Right lung (tissue), 5 donors: ENCODE results near the gene IPCEF1. TPM values are rescaled to one million over a fixed set of nuclear protein-coding genes. Genes with fewer than 3 reads are reported as not detected.

ENCODE experiments used
- DNase-seq, 2 donors: peaks; one replicate each; pipeline ENCODE4 v3.0.0-alpha.2; 2013
- polyA plus RNA-seq, 5 donors: library from polyadenylated mRNA; unstranded; fragments of 120-200 nt; gene quantifications; one replicate each; pipeline versions ENCODE4 v1.2.1 to v1.2.3, GENCODE V29; 2013; ENCODE audit warnings: inconsistent platforms in 1 of 5, low replicate concordance in 1 of 5; ENCODE audit not compliant: insufficient read length in 5 of 5, insufficient read depth in 1 of 5

The IPCEF1 gene
- polyA plus RNA-seq, 5 donors: 3.4 to 6.8 (median 4.3) TPM

DNA sequence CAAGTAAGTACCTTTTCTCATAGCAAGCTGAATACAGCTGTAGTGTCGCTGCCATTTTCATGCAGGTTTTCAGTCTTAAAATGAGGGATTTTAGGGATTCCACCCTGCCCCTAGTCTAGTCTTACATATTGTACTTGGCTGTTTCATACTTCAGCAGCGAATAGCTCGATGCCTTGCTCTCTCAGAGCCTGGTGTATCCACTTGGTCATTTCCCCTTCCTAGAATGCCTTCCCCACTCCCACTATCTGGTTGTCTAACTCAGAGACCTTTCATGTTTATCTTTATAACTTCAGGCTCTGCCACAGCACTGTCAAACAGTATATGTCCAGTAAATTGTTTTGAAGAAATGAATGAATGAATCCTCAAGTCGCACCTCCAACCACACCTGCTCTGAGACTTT is 21.1 kb upstream of the IPCEF1 start:
- DNase-seq: no peak

DNA sequence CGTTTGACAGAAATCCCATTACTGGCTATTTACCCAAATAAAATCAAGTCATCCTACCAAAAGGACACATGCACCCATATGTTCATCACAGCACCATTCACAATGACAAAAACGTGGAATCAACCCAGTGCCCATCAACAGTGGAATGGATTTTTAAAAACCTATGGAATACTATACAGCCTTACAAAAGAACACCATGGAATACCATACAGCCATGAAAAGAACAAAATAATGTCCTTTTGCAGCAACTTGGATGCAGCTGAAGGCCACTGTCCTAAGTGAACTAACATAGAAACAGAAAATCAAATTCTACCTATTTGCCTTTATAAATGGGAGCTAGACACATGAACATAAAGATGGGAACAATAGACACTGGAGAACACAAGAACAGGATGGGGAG is 17.4 kb upstream of the IPCEF1 start:
- DNase-seq: no peak

DNA sequence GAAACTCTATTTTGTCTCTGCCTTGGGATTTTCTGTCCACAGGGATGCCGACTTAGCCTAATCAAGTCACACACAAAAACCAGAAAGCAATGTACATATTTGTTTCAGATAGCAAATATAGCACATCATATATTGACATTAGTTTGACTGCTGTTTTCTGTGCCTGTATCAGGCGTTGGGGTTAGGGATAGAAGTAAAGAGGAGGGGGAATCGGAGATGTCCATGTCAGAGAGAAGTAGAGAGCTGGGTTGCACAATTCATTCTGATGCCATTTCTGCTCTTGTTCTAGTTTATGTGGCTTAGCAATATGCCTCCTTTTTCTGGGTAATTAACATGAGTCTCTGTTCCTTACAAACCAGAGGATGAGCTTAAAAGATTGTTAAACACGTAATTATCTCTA is 14.7 kb upstream of the IPCEF1 start:
- DNase-seq: peak in 1 of 2 donors; percentile 28

DNA sequence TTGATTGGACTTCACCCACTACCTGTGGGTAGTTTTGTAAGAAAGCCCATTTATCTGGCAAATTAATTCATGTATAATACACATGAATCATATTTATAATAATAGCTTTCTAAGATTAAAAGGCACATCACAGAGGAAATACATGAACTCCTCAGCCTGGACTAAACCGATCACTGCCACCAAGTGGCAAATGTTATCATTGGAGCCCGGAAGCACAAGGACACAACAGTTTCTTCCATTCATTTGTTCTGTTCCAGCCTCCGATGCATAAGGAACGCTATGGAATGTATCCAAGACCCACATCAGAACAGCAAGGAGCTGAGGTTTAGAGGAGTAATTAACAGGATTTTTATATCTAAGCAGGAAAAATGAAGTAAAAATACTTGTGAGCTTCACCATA is 13.9 kb upstream of the IPCEF1 start:
- peak in 1 of 2 donors; percentile 35 for DNase-seq

DNA sequence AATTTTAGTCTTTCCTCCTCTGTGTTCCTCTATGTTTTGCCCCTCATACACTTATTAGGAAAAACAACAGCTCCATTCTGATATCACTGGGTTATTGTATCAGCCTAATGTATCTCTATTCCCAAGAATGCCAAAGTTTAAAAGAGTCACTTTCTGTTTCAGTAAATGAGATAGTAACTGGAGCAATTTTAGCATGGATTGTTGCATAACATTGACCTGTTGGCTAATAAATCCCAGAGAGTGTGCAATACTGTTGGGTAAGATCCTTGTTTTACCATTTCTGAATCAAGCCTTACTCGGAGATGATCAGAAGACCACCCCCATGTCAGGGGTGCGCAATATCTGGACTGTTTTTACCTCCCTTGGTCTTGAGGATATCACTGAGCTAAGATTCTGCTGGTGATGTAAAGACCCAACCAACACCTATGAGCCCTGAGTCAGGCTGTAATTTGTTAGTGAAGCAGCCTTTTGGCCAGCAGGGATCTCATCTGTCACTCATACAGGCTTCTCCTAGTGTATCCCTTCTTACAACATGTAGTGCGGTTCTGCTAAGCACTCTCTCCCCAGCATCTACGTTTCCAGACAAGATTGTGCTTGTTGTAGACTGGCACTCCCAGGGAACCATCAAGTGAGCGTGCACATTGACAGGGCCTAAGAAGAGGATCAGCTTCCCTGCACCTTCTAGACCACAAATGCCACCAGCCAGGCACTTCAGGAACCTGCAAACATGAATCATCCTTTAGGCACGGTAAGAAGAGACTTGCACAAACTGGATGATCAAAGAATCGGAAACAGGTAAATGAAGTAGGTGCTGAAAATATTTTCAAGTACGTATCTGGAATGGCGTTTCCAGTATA is 11.5 kb upstream of the IPCEF1 start:
- DNase-seq: no peak

DNA sequence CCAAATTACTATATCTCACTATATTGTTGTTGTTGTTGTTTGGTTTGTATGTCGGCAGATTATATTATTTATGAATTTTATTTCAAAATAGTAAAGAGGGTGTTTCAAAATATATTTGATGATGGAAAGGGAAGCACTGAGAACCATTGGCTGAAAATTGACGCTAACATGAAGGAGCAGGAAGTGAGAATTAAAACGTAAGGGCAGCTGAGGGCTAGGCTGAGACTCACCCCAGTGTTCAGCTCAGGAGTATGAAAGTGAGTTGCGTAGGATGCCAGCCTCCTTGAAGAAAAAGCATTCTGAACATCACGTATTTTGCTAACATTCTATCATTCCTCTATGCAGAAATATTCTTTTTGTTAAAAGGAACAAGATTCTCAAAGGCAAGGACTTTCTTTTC is 10.7 kb upstream of the IPCEF1 start:
- no peak for DNase-seq

DNA sequence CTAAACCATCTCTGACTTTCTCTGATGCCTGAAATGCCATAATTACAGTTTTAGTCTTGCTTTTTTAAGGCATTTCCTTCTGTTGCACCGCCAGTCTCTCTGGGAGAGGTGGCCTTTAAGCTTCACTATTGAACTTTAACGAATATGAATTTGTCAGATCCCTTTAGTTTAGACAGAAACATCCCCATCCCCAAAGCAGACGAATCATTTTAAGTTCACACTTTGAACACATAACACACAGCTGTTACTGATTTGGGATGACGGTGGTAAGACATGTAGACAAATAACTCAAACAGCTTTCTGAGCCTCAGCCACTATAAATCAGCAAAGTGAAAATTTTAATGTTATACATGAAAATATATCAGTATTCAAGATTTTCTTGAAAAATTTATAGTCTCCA is 7.2 kb upstream of the IPCEF1 start:
- no peak for DNase-seq

DNA sequence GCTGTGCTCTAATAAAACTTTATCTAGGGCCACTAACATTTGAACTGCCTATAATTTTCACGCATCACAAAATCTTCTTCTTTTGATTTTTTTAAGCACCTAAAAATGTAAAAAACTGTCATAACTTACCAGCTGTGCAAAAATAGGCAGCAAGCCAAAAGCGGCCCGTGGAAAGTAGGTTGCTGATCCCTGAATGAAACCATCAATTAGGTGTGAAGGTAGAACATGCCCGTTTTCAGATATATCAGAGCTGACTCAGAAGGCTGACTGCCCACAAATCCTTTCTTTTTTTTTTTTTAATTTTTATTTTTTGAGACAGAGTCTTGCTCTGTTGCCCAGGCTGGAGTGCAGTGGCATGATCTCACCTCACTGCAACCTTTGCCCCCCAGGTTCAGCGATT is 4.9 kb upstream of the IPCEF1 start:
- no peak for DNase-seq

DNA sequence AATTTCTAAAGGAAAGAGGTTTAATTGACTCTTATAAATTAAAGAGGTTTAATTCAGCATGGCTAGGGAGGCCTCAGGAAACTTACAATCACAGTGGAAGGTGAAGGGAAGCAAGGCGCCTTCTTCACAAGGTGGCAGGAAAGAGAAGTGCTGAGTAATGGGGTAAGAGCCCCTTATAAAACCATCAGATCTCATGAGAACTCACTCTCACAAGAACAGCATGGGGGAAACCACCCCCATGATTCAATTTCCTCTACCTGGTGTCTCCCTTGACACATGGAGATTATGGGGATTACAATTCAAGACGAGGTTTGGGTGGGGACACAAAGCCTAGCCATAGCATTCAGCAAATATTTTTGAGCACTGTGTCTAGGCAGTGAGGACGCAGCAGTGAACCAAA is 3.9 kb upstream of the IPCEF1 start:
- DNase-seq: no peak

DNA sequence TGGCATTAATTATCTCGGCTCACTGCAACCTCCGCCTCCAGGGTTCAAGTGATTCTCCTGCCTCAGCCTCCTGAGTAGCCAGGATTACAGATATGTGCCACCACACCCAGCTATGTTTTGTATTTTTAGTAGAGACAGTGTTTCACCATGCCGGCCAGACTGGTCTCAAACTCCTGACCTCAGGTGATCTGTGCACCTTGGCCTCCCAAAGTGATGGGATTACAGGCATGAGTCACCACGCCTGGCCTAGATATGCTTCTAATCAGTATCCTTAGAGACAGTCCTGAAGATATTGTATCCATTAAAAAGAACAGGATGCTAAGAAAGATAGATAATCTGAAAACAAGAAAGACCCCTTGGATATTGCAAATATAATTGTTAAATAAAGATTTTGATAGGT is 3.1 kb upstream of the IPCEF1 start:
- DNase-seq: no peak

DNA sequence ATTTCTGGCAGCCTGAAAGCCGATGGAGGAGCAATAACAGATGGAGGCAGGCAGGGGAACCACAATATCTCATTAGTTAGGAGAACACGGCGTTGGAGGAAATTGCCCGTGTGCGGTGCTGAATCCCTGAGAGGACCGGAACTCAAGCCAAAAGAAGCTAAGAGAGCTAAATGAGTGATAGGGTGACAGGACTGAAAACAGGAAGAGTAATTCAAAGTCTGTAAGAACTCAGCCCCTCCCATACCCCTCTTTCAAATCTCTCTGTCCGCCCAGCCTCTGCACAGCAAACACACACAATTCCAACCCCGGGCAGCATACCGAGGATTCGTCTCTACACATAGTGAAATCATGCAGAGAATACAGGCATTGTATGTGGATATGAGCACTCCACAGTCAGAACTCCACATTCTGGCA is 2.6 kb upstream of the IPCEF1 start:
- DNase-seq: peak; percentile 80 to 81

DNA sequence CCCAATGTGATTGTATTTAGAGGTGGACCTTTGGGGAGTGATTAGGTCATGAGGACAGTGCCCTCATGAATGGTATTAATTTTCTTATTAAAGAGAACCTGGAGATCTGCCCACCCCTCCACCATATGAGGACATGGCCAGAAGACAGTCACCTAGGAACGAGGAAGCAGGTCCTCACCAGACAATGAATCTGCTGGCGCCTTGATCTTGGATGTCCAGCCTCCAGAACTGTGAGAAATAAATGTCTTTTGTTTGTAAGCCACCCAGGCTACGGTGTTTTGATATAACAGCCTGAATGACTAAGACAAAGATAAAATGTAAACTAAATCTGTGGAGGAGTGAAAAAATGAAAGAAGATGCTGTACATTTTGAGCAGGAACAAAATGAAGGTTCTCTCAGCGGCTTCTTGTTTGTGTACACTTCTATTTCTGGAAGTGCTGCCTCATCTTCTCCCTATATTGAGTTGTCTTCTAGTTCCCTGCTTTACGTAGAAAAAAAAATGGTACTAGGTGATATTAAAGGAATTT is 1.5 kb upstream of the IPCEF1 start:
- no peak for DNase-seq

DNA sequence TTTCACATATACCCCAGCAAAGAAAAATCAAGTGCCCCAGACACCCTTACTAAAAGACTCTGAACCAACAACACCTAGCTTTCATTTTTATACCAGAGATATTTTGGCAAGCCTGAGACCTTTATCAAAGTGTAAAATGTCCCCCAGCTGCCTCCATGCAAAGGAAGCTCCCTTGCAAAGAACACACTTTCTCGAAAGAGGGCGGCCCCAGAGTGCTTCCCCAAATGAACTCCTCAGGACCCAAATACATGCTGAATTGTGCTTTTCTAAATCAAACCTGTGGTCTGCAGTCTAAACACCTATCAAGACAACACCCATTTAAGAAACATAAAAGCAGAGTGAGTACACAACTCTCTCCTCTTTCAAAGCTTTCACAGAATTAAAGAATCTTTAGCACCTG is 490 bp downstream of the IPCEF1 start:
- DNase-seq: no peak

DNA sequence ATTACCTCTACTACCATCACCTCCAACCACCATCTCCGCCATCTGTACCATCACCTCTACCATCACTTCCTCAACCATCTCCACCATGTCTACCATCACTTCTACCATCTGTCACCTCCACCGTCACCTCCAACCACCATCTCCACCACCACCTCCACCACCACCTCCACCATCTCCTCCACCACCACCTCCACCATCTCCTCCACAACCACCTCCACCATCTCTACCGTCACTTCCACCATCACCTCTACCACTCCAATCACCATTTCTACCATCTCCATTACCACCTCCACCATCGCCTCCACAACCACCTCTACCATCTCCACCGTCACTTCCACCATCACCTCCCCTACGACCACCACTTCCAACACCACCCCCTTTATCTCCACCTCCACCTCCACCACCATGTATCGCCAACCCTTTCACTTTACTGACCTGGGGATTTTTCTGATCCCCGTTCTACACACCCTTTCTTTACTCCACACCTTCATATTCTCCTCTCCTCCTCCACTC is 2.3 kb downstream of the IPCEF1 start:
- no peak for DNase-seq

DNA sequence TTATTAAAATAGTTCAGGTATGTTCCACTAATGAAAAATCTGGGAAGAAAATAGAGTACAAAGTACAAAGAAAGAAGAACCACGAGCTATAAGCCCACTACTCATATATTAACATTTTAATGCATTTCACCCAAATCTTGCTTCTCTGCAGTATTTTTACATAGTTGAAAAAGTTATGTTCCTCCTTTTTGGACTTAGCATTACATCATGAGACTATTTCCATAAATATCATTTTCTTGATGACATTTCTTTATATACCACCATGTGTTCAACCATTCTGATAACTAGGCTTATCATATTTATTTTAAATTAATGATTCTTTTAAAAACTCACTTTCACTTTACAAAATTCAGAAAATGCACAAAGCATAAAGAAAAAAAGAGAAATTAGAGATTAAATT is 3.0 kb downstream of the IPCEF1 start:
- DNase-seq: no peak

DNA sequence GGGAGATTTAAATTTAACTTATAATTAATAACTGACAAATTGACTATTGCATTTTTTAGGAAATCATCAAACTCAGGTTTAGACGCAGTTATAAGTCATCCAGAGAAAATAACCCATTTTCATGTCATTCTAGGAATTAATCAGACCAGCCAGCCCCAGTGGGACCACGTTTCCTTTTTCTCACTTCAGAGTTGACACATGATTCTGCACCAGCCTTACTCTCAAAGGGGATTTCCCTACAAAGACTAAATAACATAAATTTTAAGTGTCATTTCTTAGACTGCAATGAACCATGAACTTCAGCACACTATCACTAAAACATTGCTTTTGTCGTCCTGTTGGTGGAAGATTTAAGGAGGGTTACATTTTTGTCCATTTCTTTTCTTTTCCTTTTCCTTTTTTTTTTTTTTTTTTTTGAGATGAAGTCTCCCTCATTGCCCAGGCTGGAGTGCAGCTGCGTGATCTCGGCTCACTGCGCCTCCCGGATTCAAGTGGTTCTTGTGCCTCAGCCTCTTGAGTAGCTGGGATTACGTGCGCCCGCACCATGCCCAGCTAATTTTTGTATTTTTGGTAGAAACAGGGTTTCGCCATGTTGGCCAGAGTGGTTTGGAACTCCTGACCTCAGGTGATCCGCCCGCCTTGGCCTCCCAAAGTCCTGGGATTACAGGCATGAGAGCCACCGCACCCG is 3.6 kb downstream of the IPCEF1 start:
- no peak for DNase-seq

DNA sequence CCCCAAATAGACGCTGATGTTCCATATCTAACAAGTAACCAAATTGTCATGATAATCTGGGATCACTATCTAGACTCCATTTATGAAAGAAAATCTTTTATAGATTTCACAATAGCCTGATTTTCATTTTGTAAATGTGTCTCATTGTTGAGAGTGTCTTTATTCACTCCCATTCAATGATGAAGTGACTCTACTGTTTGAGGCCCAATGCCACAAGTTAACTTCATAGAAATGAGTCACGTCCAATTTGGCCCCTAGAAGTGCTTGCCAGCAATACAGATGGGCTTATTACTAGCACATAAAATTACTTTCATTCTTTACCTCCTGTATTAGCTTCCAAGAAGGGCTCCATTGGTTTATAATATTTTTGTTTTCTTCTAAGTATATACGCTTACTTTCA is 6.3 kb downstream of the IPCEF1 start:
- no peak for DNase-seq

DNA sequence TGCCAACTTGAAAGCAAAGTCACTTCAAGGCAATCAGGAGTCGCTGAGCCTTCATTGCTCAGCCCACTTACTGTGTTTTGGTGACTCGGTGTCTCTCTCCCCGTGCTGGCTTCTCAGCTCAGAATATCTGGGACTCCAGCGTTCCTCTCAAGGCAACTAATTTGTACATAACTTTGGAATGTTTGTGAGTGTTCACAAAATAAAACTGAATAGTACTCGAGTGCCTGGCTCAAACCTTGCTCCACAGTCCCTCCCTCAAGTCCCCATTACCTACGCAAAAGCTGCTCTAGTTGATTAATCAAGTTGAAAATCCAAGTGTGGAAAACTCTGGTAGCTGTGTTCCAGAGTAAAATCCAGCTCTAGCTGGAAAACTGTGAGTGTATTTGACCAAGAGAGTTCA is 8.6 kb downstream of the IPCEF1 start:
- DNase-seq: no peak

DNA sequence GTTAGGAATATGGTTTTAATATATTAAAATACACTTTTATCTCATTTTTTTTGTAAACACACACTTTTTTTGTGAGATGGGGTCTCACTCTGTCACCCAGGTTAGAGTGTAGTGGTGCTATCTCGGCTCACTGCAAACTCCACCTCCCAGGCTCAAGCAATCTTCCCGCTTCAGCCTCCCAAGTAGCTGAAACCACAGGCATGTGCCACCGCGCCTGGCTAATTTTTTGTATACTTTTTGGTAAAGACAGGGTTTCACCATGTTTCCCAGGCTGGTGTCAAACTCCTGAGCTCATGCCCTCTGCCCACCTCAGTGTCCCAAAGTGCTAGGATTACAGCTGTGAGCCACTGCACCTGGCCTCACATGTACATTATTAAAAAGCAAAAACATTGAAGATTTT is 10.8 kb downstream of the IPCEF1 start:
- no peak for DNase-seq

DNA sequence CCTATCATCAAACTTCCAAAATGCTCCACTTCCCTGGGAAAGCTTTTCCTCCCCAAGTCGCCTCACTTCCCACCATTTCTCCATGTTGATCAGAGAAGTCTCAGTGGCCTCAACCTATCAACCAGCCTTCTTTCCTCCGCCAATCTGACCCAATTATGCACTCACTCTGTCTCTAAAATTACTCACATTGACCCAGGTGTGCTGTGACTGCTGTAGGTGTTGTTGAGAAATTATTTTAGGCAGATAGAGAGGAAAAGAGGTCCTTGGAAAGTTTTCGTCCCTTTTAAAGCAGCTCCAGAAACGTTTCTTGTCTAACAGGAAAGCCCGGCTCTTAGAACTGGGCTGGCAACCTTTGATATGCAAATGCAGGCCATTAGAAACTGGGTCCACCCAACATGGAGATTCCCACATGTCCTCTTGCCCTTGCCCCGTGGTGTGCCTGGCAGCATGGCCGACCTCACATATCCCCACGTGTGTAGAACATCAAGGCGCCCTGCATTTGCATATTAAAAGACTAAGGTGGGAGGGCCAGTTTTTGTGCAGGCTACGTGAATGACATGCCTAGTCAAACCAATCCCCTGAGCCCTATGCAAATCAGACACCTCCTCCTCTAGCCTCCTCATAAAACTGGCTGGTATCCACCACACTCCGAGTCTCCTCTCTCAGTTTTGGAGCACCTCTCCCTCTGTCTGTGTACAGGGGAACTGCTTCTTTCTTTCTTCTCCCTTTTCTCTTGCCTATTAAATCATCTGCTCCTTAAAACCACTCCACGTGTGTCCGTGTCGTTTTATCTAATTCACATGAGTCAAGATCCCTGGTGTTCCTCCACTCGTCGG is 12.9 kb downstream of the IPCEF1 start:
- DNase-seq: peak; percentile 59 to 61

DNA sequence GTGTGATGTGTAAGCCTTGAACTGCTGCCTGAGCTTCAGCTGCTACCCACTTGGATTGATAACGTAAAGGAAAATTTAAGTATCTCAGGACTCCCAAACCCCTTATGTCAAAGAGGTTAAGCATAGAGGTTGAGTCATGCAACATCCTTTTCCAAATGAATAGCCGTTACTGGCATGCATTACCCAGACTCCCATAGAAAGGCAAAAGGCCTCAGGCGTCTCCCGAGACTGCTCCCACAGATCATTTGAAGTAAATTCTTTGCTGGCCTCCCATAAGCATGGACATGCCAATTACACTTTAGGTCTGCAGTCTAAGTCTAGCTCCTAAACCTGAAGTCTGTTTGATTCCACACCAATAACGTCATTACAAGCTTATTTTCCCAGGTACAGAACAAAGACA is 14.7 kb downstream of the IPCEF1 start:
- no peak for DNase-seq

DNA sequence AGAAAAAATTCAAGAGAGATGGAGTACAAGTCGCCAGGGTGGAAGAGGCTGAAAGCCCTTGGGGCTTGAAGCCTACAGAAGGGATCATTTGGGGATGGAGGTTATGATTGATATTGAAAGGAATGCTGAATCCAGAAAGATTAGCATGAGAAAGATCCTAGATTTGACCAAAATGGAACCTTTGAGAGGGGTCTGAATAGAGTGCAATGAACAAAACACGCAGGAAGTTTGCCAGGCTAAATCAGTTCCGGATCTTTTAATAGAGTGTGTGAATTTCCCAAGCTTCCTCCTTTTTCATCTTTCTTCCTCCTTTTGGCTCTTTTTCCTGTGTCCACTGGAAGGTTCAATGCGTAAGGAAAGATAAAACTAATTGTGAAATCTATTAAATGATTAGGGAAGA is 15.3 kb downstream of the IPCEF1 start:
- no peak for DNase-seq
